Coronary artery (tissue), 2 donors: ENCODE measurements around the gene ZNF256.

Experiments used
- DNase-seq: peaks from one replicate; pipeline ENCODE4 v3.0.0-alpha.2; 2017; ENCODE audit warnings: low spot score
- H3K27ac ChIP-seq, 2 donors: fragments of 200-600 bp; sonication (generic); one replicate each; pipeline ENCODE4 v1.5.1; 2016 to 2019
- H3K4me3 ChIP-seq: fragments of 200-600 bp; sonication (generic); 2 replicates; pipeline ENCODE4 v1.5.1; 2016; ENCODE audit warnings: mild to moderate bottlenecking, moderate library complexity
- TF ChIP-seq, protein P1 (sequence below): fragments of 200-600 bp; sonication (generic); IDR thresholded peaks from one replicate; pipeline ENCODE4 v1.5.1; 2019; ENCODE audit warnings: antibody characterized with exemption

ZNF256 gene

DNA sequence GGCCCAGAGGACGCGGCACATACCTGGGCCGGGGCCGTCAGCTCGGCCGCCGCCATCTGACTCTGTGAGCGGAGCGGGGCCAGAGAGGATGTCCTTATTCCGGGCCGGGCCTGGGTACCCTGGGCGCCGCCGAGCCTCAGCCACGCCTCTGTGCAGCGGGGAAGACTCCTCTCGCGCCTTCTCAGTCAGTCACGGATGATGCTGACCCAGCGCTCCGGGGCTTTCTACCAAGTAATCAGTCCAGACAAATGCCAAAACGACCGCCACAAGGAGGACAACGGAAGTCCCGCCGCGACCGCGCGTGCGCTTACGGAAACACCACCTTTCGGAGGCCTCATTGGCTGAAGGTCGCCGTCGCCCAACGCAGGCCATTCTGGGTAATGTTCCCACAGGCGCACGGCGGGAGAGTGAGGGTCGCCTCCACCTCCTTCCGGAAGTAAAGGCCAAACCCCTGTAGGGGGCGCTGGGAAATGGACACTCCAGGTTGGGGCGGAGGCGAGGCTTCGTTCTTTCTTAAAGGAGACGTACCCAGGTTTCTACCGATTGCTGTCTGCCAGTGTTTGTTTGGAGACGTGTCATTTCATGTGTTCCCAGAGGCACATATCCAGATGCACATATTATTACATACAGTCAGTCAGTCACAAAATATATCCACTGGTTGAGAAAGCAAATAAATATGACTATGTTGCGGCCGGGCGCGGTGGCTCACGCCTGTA, at the start of gene ZNF256:
Gene ZNF256, minus strand, starts transcription at position 288 of the 716 bp plus-strand sequence. Its CDS starts 232 bp downstream, at position 56.
- Histone ChIP-seq H3K27ac (peak within 1 kb of the TSS; percentile 57 to 85), H3K4me3 (peak within 1 kb of the TSS; percentile 91)
- peak; percentile 94 for DNase-seq
- TF ChIP-seq, protein P1, sequence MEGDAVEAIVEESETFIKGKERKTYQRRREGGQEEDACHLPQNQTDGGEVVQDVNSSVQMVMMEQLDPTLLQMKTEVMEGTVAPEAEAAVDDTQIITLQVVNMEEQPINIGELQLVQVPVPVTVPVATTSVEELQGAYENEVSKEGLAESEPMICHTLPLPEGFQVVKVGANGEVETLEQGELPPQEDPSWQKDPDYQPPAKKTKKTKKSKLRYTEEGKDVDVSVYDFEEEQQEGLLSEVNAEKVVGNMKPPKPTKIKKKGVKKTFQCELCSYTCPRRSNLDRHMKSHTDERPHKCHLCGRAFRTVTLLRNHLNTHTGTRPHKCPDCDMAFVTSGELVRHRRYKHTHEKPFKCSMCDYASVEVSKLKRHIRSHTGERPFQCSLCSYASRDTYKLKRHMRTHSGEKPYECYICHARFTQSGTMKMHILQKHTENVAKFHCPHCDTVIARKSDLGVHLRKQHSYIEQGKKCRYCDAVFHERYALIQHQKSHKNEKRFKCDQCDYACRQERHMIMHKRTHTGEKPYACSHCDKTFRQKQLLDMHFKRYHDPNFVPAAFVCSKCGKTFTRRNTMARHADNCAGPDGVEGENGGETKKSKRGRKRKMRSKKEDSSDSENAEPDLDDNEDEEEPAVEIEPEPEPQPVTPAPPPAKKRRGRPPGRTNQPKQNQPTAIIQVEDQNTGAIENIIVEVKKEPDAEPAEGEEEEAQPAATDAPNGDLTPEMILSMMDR: peak; percentile 32

DNA sequence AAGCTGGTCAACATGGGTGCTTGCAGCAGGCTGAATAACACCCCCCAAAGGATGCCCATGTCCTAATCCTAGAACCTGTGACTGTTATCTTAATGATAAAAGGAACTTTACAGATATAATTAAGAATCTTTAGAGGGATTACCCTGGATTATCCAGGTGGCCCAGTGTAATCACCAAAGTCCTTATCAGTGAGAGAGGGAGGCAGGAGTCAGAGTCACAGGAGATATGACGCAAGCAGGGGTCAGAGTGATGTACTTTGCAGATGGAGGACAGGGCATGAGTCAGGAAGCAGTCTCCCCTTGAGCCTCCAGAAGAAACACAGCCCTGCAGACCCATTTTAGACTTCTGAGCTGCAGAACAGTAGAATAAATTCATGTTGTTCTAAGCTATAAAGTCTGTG, 45.3 kb upstream of the ZNF256 start:
- Histone ChIP-seq H3K4me3 (no peak overlapping the region), H3K27ac (no peak overlapping the region)
- no peak for DNase-seq
- TF ChIP-seq, protein P1: no peak

- no peak overlapping the region for H3K27ac ChIP-seq
- no peak for DNase-seq
- TF ChIP-seq, protein P1: no peak
- H3K4me3 ChIP-seq: peak overlapping the region; percentile 38
Measured at GRCh38 chr19:57978586-57979289, 31.2 kb upstream of the ZNF256 start.

DNA sequence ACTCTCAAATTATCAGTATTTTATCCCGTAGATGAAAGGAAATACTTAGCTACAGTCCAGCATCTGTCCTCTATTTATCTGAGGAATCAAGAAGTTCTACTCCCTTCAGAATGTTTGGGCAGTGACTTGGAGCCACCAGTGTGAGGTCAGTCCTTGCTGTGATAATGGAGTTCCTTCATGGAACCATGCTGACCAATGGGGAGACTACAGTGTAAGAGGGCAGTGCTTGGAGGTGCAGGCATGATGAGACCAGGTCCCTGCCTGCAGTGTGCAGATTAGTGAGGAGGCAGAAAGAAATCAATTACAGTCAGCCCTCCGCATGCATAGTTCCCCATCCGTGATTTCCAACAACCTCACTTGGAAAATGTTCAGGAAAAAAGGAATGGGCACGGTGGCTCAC, 26.9 kb upstream of the ZNF256 start, which contains the start of gene C19orf18:
Gene C19orf18, minus strand, starts transcription at position 101 of the 400 bp plus-strand sequence. CDS start 102 bp downstream, outside the sequence.
- Histone ChIP-seq H3K4me3 (no peak within 1 kb of the TSS), H3K27ac (no peak within 1 kb of the TSS)
- no peak for DNase-seq

DNA sequence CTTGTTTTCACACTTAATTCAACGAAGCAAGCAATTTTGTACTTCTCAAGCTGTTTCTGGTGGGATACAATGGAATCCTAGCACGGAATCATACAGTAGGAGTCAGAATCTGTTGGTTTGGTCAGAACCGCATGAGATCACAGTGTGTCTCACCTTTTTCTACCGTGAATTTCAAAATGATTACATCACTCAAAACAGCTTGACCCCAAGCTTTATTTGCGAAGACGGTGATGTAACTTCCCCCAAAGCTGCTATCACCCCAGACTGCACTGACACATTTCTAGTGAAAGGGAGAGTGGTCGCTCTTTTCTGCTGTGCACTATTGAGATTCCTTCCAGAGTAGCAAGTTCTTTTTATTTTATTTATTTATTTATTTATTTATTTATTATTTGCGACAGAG, 17.3 kb upstream of the ZNF256 start:
- TF ChIP-seq, protein P1: no peak
- no peak overlapping the region for H3K27ac ChIP-seq
- DNase-seq: no peak
- H3K4me3 ChIP-seq: no peak overlapping the region

More for the DNA sequence above, 26.9 kb upstream of the ZNF256 start, which contains the start of gene C19orf18:
- TF ChIP-seq, protein P1: no peak

- Histone ChIP-seq H3K27ac (no peak overlapping the region), H3K4me3 (no peak overlapping the region)
- TF ChIP-seq, protein P1: no peak
- DNase-seq: no peak
Measured at GRCh38 chr19:57961785-57962184, 14.3 kb upstream of the ZNF256 start.
